Gastrocnemius medialis (tissue), 4 donors: Measurements from ENCODE around the gene ACACA. TPM values are rescaled to one million over a fixed set of nuclear protein-coding genes. Genes with fewer than 3 reads are reported as not detected.
"Not testable (repeated sequence)": the region's sequence is repeated elsewhere in the genome, so short reads cannot be mapped to it uniquely, and the experiment has no call there.

ENCODE experiments used
- ATAC-seq, 2 donors: fragments of 150-250 bp; one replicate each; pipeline ENCODE4 v1.9.1; 2016
- DNase-seq, 2 donors: peaks; one replicate each; pipeline ENCODE4 v3.0.0-alpha.2; 2019
- H3K27ac ChIP-seq, 4 donors: fragments of 200-600 bp; sonication (generic); 1 replicate in 1 of 4; 2 replicates in 3 of 4; pipeline ENCODE4 v1.5.1; 2016 to 2018; ENCODE audit warnings: mild to moderate bottlenecking in 2 of 4, moderate library complexity in 1 of 4
- H3K27me3 ChIP-seq, 3 donors: fragments of 200-600 bp; sonication (generic) in 2 of 3; 1 replicate in 1 of 3; 2 replicates in 2 of 3; pipeline versions ENCODE4 v1.5.1 to v1.6.0; 2016 to 2019; ENCODE audit warnings: mild to moderate bottlenecking in 1 of 3, moderate library complexity in 1 of 3
- H3K36me3 ChIP-seq, 2 donors: fragments of 200-600 bp; sonication (generic) in 1 of 2; one replicate each; pipeline ENCODE4 v1.5.1; 2017 to 2018
- H3K4me1 ChIP-seq, 2 donors: fragments of 200-600 bp; sonication (generic) in 1 of 2; one replicate each; pipeline ENCODE4 v1.5.1; 2016 to 2017; ENCODE audit warnings: mild to moderate bottlenecking in 2 of 2
- H3K4me3 ChIP-seq, 4 donors: fragments of 200-600 bp; sonication (generic) in 3 of 4; 1 replicate in 1 of 4; 2 replicates in 3 of 4; pipeline ENCODE4 v1.5.1; 2016 to 2019; ENCODE audit warnings: mild to moderate bottlenecking in 2 of 4
- H3K9me3 ChIP-seq, 3 donors: fragments of 200-600 bp; sonication (generic) in 2 of 3; 1 replicate in 1 of 3; 2 replicates in 2 of 3; pipeline ENCODE4 v1.5.1; 2016 to 2019
- CTCF ChIP-seq, 5 experiments: fragments of 450-650 bp in 3 of 5; fragments of 200-600 bp in 2 of 5; sonication (generic) in 2 of 5; IDR thresholded peaks in 4 of 5; conservative IDR thresholded peaks in 1 of 5; 1 replicate in 4 of 5; 2 replicates in 1 of 5; pipeline ENCODE4 v1.5.1; 2016 to 2019; ENCODE audit warnings: antibody characterized with exemption in 5 of 5, mild to moderate bottlenecking in 3 of 5, moderate library complexity in 3 of 5
- POLR2A ChIP-seq, 2 donors: fragments of 450-650 bp; IDR thresholded peaks; one replicate each; pipeline ENCODE4 v1.6.1; 2017; ENCODE audit warnings: antibody characterized with exemption in 2 of 2, mild to moderate bottlenecking in 2 of 2, moderate library complexity in 2 of 2
- in situ Hi-C, 4 donors: fragments of 200-750 bp; cut with MboI; loops; one replicate each; pipeline versions ENCODE4 v1.15.0 to v1.8.0; 2017; ENCODE audit warnings: low sequenced_read_pairs in 4 of 4
- intact Hi-C: fragments of 100-400 bp; cut with DNase I; formaldehyde crosslinking; loops from one replicate; pipeline ENCODE4 v1.15.1; 2023; ENCODE audit warnings: low total_unique reads
- total RNA-seq, 4 donors: library from RNA; depleted of rRNA; stranded (reverse); fragments of >200 nt; gene quantifications; one replicate each; pipeline versions ENCODE4 v1.1.0 to v1.2.3, GENCODE V29; 2016

Gene ACACA
- total RNA-seq, result 10 to 100 TPM; 13.4 to 28.9 (median 18.9) TPM

DNA sequence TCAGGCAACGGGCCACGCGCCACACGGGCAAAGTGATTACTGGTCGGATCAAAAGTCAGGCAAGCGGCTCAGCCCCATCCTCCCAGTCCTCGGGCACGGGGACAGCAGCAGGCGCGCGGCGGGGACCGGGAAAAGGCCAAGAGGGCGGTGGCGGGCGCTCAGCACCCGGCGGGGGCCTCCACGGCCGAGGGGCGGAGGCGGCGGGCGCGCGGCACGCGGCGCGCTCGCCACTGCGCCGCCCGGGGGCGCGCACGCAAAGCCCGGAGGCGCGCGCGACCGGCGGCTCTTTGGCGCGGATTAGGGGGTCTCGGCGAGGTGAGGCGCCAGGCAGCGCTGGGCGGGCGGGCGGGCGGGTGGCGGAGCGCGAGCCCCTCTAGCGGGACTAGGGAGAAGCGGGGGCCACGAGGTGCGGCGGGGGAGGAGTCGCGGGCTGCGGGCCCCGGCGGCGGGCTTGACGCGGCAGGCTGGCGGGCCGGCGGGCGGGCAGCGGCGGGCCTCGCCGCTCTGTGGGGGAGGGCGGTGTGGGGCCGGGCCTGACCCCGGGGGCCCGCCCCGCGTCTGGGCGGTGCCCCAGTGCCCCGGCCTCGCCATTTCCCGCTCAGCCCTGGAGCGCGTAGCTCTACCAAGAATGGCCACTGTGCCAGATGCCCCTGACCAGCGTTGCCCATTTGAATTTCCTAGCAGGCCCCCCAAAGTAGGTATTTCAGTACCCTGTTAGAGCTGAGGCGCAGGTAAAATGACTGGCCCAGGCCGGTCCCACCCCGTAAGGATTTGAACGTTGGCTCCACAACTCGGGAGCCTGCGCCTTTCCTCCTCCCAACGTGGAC, at the start of gene ACACA, which contains the start of gene TADA2A:
TSS of gene ACACA (minus strand) at position 202 of the 827 bp plus-strand sequence. CDS start 537 bp downstream, outside the sequence.
TSS of gene TADA2A (plus strand) at position 252 of the 827 bp plus-strand sequence. CDS start 4,480 bp downstream, outside the sequence.
- Histone ChIP-seq H3K4me1 (peaks cover 16 to 22% of the 10 kb centered on the region in 2 donors), H3K27me3 (no peaks in the 10 kb centered on the region), H3K4me3 (peak within 1 kb of the TSS; percentile 85 to 95 (median 92)), H3K27ac (peak within 1 kb of the TSS; percentile 95 to 97 (median 96)), H3K9me3 (no peaks in the 10 kb centered on the region), H3K36me3 (peaks cover 0 to 11% of the 10 kb centered on the region in 2 donors)
- DNase-seq, result peak; percentile 48 to 73
- intact Hi-C loops (loop anchor here (1.0 to 5.0 kb wide), 3 partner anchors 48 to 460 kb away; partner anchors contain the start of gene AATF), in situ Hi-C loops (no loop called here)
- peak; percentile 84 to 86 for ATAC-seq
- TF ChIP-seq POLR2A (IDR thresholded peaks at IDR 0.05) (peak; percentile 63 to 69), CTCF (IDR thresholded peaks at IDR 0.05 in 4 of 5, conservative IDR thresholded peaks at IDR 0.05 in 1 of 5) (peak in 3 of 5 experiments; percentile 10 to 24 (median 17))

DNA sequence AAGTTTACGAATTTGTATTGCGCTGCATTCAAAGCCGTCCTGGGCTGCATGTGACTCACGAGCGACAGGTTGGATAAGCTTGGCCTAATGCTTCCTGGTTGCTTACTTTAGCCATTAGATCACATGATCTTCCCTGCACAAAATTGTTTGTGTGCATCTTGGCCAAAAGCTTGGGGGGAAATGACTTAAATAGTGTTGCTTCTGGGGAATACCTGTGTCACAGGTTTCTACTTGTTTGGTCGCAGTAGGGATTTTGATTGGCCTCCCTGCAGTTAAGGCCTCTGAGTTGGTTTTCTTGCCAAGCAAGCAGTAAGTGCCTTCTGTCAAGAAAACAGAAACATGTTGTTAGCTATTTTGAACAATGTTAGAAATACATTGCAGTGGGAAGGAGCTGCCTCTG, 43.5 kb upstream of the ACACA start:
- intact Hi-C loops, result no loop called here
- Histone ChIP-seq H3K36me3 (peaks cover 0 to 28% of the 10 kb centered on the region in 2 donors), H3K9me3 (no peaks in the 10 kb centered on the region), H3K4me1 (peaks cover 0 to 15% of the 10 kb centered on the region in 2 donors), H3K27ac (no peak overlapping the region), H3K27me3 (no peaks in the 10 kb centered on the region), H3K4me3 (no peak overlapping the region)
- no peak for TF ChIP-seq POLR2A (IDR thresholded peaks at IDR 0.05)
- no peak for TF ChIP-seq CTCF (IDR thresholded peaks at IDR 0.05 in 4 of 5, conservative IDR thresholded peaks at IDR 0.05 in 1 of 5)
- DNase-seq (no peak), ATAC-seq (no peak)
- in situ Hi-C loops, result no loop called here

- no peak for TF ChIP-seq POLR2A (IDR thresholded peaks at IDR 0.05)
- no peak for TF ChIP-seq CTCF (IDR thresholded peaks at IDR 0.05 in 4 of 5, conservative IDR thresholded peaks at IDR 0.05 in 1 of 5)
- H3K27me3 ChIP-seq, result no peaks in the 10 kb centered on the region
- in situ Hi-C loops, result no loop called here
- H3K4me3 ChIP-seq, result no peak overlapping the region
- no peak overlapping the region for H3K27ac ChIP-seq
- H3K36me3 ChIP-seq, result peaks cover 4 to 51% of the 10 kb centered on the region in 2 donors
- no peaks in the 10 kb centered on the region for H3K9me3 ChIP-seq
- H3K4me1 ChIP-seq, result peaks cover 0 to 7% of the 10 kb centered on the region in 2 donors
- ATAC-seq (peak in 1 of 2 donors; percentile 39), DNase-seq (no peak)
- intact Hi-C loops, result no loop called here
Observed at GRCh38 chr17:37447641-37448040, 41.0 kb upstream of the ACACA start.

- peaks cover 5 to 65% of the 10 kb centered on the region in 2 donors for H3K36me3 ChIP-seq
- no peaks in the 10 kb centered on the region for H3K9me3 ChIP-seq
- no peak overlapping the region for H3K4me3 ChIP-seq
- TF ChIP-seq CTCF (IDR thresholded peaks at IDR 0.05 in 4 of 5, conservative IDR thresholded peaks at IDR 0.05 in 1 of 5), result no peak
- TF ChIP-seq POLR2A (IDR thresholded peaks at IDR 0.05), result no peak
- H3K27me3 ChIP-seq, result no peaks in the 10 kb centered on the region
- no peak overlapping the region for H3K27ac ChIP-seq
- DNase-seq (no peak), ATAC-seq (no peak)
- in situ Hi-C loops (no loop called here), intact Hi-C loops (no loop called here)
- no peaks in the 10 kb centered on the region for H3K4me1 ChIP-seq
Observed at GRCh38 chr17:37446027-37446426, 39.4 kb upstream of the ACACA start.

- in situ Hi-C loops, result not testable (repeated sequence)
Observed at GRCh38 chr17:37441369-37442014, 34.9 kb upstream of the ACACA start.

More at GRCh38 chr17:37441369-37442014, 34.9 kb upstream of the ACACA start:
- intact Hi-C loops, H3K27me3 ChIP-seq, H3K4me1 ChIP-seq, ATAC-seq, DNase-seq, H3K4me3 ChIP-seq, H3K27ac ChIP-seq, H3K9me3 ChIP-seq: not testable (repeated sequence)
- peaks cover 5 to 82% of the 10 kb centered on the region in 2 donors for H3K36me3 ChIP-seq
